Body of pancreas (tissue), 4 donors: ENCODE results near the gene CADM4.

Experiments
- POLR2A ChIP-seq, 3 donors: fragments of 450-650 bp; IDR thresholded peaks; one replicate each; pipeline ENCODE4 v1.6.1; 2016; ENCODE audit warnings: antibody characterized with exemption in 3 of 3, mild to moderate bottlenecking in 2 of 3
- TF ChIP-seq, protein P1 (sequence below), 7 experiments: fragments of 450-650 bp in 4 of 7; fragments of 200-600 bp in 3 of 7; sonication (generic) in 3 of 7; IDR thresholded peaks; one replicate each; pipeline ENCODE4 v1.5.1; 2016 to 2019; ENCODE audit warnings: antibody characterized with exemption in 7 of 7

DNA sequence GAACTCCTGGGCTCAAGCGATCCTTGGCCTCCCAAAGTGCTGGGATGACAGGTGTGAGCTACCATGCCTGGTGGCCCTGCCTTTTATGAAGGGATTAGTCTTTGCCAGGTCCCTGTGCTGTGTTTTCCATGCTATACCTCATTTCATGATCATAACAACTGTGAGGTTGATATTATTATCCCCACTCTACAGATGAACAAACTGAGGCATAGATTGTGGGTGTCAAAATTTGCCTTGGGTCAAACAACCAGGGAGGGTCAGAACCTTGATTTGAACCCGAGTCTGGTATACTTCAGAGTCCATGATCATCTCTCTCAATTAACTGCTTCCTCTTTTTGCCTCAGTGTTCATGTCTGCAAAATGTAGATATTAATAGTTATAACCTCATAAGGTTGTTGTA, 57.2 kb downstream of the CADM4 start:
- TF ChIP-seq POLR2A (IDR thresholded peaks at IDR 0.05): no peak
- TF ChIP-seq, protein P1, sequence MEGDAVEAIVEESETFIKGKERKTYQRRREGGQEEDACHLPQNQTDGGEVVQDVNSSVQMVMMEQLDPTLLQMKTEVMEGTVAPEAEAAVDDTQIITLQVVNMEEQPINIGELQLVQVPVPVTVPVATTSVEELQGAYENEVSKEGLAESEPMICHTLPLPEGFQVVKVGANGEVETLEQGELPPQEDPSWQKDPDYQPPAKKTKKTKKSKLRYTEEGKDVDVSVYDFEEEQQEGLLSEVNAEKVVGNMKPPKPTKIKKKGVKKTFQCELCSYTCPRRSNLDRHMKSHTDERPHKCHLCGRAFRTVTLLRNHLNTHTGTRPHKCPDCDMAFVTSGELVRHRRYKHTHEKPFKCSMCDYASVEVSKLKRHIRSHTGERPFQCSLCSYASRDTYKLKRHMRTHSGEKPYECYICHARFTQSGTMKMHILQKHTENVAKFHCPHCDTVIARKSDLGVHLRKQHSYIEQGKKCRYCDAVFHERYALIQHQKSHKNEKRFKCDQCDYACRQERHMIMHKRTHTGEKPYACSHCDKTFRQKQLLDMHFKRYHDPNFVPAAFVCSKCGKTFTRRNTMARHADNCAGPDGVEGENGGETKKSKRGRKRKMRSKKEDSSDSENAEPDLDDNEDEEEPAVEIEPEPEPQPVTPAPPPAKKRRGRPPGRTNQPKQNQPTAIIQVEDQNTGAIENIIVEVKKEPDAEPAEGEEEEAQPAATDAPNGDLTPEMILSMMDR (IDR thresholded peaks at IDR 0.05): no peak
